NK-92 treated with Interleukin-12 subunit alpha and Interleukin-12 subunit beta, amount 100 ng/mL, for 24 hours (cell line): ENCODE data around the gene RFX4.

Experiments used
- DNase-seq: peaks from one replicate; lab custom pipeline; 2025; lab: John Stamatoyannopoulos, UW

Gene RFX4

DNA sequence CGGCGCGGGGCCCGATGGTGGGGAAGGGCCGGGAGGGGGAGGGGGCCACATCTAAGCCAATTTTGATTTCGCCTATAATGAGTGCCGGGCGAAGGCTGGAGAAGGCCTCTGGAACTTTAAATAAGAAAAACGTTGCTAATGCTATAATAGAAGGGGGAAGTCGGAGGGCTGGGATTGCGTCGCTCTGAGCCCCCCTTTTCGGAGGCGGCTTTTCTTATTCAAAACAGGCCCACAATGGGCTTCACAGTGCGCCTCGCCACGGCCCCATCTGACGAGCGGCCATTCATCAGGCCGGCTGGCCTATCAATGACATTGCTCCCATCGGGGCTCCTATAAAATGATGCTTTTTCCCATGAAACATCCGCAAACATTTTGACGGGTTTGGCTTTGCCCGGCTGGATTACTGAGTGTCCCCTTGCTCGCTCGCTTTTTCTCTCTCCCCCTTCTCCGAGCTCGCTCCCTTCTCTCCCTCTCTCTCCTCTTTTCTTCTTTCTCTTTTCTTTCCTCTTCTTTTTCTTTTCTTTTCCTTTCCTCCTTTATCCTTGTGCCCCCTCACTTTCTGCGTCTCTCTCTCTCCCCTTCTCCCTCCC is at the start of gene RFX4:
Gene RFX4 (plus strand): TSS at position 364 of the 590 bp plus-strand sequence. CDS start 317 bp downstream, outside the sequence.
- DNase-seq, result no peak

DNA sequence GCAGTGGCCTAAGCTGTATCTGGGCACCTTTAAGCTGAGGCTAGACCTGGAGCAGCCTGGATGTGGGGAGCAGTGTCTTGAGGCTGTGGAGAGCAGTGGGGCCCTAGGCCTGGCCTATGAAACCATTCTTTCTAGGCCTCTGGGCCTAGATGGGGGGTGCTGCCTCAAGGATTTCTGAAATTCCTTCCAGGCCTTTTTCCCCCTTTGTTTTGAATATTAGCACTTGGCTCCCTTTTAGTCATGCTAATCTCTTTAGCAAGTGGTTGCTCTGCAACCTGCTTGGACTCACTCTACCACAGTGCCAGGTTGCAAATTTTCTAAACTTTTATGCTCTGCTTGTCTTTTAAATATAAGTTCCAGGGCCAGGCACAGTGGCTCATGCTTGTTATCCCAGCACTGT is 41.6 kb upstream of the RFX4 start:
- no peak for DNase-seq

DNA sequence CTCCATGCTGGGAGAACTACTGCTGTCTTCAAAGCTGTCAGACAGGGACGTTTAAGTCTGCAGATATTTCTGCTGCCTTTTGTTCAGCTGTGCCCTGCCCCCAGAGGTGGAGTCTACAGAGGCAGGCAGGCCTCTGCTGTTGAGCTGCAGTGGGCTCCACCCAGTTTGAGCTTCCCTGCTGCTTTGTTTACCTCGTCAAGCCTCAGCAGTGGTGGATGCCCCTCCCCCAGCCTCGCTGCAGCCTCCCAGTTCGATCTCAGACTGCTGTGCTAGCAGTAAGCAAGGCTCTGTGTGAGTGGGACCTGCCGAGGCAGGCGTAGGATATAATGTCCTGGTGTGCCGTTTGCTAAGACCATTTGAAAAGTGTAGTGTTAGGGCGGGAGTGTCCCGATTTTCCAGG is 31.4 kb upstream of the RFX4 start:
- no peak for DNase-seq

DNA sequence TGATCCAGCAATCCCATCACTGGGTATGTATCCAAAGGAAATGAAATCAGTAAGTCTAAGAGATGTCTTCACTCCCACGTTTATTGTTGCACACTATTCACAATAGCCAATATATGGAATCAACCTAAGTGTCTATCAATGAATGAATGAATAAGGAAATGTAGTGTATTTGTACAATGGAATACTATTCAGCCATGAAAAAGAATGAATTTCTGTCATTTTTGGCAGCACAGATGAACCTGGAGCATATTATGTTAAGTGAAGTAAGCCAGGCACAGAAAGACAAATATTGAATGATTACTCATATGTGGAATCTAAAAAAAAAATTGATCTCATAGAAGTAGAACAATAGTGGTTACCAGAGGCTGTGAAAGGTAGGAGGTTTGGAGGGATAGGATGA is 30.6 kb upstream of the RFX4 start:
- no peak for DNase-seq

DNA sequence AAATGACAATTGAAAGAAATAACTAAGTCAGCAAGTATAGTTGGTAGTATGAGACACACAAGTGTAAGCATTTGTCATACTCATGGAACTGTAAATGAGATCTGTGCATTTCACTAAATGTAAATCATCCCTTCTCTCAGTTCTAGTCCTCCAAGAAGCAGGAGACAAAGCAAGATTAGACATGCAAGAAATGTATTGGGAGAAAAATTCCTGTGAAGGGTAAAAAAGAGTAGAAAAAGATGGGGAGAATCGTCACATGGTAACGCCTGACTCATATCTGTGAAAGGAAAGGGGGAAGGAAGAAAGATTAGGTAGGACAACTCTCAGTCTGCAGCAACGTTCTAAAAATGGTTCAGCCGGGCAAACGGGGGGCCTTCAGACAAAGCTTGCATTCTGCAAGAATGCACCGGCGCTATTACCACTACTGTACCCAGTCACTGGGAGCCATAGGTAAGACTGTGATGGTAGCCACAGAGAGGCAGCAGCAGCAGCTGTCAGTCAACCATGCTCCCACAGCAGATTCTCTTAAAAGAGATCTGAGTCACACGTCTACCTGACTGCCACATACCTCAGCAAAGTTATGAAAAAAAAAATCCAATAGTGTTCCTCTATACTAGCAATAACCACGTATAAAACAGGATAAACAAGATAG is 18.0 kb upstream of the RFX4 start:
- DNase-seq, result no peak

DNA sequence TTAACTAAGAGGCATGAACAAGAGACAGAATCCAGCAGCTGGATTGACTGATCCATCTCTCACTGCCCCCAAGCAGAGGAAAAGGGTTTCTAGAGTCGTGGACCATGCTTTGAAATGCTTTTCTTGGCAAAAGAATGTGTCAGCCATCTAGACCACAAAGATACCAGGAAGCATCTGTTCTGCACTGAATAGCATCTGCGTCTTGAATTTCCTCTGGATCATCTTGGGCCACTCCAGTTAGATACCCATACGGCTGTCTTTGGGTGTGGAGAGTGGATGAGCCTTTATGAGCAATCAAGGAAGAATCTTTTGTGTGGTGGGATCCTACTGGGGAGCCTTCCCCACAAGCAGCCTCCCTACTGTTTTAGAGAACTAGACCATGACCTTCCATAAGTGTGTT is 16.0 kb upstream of the RFX4 start:
- DNase-seq, result no peak

DNA sequence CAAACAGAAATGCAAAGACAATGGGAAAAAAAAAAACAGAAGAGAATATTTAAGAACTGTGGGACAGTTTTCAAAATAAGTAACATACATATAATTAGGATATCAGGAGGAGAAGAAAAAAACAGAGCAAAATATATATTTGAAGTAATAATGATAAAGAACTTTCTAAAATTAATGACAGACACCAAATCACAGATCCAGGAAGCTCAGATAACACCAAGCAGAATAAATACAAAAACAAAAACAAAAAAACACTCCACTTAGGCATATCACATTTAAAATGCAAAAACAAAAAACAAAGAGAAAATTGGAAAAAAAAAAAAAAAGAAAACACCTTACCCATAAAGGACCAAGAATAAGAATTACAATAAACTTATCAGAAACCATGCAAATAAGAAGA is 9.6 kb upstream of the RFX4 start:
- DNase-seq, result no peak

DNA sequence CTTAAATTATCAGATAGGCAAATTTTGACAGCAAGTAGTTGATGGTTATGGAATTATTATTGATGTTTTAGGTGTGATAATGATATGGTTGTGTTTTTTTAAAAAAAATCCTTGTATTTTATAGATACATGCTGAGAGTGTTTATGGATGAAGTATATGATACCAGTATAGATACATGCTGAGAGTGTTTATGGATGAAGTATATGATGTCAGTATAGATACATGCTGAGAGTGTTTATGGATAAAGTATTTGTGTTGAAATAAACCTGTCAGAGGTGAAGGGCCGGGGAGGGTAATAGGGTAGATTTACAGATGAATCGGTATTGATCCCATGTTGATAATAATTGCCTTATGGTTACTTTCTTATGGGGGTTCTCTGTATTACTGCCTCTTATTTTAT is 6.0 kb upstream of the RFX4 start:
- DNase-seq, result no peak

DNA sequence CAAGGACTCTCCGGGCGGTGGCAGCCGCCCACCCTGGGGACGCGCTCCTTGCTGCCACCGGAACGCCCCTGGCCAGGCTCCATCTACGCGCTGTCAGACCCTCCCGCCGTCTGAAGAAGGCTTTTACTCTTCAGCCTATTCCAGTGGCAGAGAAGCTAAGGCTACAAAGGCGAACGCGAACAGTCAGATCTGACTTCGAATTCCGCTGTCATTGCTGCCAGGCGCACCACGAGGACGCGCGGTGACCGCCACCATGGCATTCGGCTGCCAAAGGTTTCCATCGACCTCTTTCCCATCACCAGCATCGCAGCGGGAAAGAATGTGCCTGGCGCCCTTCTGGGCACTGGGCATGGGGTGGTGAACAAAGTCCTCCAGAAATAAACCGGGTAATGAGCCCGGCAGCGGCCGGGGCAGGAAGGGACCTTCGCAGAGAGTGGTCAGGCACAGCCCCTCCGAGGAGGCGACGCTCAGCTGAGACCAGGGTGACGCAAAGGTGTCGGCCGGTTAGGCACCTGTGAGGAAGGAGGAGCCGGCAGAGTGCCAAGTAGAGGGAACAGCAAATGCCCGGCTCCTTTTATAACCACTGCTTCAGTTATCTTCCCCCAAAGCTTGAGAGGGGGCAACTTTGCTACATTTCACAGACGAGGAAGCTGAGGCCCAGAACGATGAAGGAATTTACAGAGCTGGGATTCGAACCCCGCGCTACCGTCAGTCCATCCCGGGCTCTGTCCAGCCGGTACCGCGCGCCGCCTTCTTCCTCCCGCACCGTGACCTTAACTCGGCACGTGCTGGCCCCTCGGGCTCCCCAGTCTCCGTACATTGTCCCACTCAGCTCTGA is 1.9 kb upstream of the RFX4 start:
- DNase-seq, result no peak

DNA sequence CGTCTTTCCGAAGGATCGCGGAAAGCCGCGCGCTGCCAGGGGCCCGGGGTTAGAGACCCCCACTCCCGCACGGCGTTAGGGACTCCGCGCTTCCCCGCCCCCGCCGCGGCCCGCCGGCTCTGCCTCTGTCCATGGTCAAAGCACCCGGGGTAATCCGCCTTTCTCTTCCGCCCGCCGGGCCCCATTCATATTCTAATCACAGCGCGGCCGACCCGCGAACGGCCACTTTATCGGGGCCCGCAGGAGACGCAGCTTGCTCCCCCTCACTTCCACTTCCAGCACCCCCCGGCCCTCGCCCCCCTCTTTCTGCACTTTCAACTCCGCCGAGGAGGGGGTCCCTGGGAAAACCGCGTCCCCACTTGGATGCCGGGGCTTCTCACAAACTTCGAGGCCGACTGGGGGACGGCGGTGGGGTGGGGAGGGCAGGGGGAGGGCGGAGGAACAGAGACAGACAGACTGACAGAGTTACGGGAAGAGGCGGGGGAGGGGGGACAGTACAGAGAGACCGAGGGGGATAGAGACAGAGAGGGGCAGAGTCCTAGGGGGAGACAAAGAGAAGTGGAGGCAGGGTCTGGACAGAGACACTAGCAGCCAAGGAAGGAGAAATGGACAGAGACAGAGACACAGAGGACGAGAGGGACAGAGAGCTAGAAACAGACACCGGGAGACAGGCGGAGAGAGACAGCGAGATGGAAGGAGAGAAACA is 1.1 kb upstream of the RFX4 start:
- no peak for DNase-seq

DNA sequence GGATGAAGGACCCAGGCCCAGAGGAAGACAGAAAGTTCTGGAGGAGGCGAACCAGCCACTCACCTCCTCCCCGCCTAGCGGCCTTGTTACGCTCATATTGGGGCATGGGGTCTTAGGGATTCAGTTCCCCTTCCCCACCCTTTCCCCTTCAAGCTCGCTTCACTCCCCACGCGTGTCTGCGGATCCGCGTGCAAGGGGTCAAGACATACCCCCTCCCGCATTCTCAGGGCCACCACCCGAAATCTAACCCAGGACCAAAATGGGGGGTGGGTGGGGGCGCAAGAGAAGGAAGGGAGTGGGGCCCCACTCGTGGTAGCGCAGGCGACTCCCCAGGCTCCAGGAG is 584 bp upstream of the RFX4 start:
- no peak for DNase-seq

DNA sequence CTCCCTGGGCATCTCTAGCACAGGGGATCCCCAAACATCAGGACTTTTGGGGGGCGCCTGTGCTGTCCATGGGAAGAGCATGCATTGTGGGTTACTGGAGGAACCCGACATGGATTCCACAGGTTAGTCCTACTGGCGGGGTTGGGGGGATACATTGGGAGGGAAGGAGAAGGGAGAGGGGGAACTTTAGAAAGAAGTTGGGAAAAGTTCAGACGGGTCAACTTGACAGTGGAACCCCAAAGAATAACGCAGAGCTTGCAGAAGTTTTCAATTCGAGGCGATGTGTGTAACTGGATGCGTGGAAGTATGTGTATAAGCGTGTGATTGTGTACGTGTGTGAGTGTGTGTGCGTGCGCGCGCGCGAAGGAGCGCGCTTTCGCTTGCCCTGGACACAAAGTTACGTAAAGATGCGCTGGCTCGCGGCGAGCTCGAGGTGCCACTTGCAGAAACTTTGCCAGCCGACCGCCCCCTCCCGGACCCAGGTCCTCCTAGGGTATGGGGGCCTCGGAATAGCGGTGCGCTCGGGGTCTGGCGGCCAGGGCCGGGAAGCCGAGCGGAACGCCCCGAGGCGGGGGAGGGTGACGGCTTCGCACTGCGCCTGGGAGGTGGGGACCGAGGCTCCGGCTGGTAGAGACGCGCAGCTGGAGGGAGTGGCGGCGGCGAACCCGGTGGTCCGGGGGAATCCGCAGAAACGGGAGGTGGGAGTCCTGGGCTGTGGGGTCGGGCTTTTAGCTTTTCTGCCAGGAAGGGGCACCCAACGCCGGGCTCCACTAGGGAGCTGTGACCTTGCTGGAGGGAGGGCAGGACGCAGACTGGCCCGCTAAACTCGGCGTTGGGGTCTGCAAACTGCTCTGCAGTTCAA is 669 bp downstream of the RFX4 start:
- no peak for DNase-seq

DNA sequence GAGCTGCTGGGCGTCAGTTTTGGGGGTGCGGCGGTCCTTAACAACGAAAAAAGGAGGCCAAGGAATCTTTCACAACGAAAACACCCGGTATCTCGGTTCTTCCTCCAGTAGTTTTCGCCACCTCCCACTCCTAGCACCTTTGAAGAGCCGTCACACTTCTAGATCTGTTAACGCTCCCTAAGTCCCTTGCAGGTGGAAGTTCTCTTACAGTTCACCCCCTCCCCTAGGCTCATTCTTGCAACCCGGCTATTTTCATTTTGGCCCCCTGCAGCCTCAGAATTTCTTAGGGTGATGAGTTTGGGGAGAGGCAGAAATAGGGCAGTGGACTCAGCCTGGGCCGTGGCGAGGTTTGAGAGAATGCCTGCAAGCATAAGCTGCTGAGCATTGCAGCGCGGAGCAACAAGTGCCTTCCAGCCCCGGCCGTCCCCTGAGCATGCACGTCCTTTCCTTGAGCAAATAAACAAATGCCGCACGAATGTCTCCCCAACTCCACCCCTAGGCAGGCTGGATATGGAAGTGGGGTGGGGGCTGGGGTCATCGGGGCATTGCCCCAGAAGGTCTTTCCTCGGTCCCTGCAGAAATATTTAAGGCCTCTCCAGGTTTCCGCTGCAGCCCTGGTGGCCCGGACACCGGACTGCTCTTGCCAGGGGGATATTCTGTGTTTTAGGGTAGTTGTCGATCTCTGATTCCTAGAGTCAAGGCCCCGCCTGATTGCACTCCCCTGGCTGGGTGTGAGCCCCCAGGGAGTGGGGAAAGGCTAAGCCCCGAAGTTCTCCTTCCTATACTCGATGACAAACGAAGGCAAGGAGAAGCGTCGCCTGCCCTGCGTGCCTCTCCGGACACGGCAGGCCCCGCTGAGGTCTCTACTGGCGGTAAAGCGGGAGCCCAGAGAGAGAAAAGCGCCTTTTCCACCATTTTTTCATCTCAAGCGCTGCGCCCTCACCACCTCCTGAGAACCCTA is 1.6 kb downstream of the RFX4 start:
- no peak for DNase-seq

DNA sequence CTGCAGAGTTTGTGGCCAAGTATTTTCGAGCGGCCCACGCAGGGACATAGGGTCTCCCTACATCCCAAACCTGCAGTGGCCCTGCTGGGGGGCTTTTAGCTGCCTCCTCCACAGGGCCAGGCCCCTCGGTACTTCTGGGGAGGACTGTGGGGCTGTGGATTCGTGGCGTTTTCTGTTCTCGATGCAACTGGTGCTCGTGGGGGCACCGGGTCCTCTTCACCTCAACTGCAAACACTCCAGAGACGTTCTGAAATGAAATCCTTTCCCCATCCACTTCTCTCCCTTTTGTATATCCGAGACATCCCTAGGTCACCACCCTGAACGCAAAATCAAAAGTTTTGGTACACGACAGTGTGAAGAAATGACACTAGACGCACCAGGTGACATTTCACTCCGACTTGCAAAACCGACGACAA is 2.3 kb downstream of the RFX4 start:
- DNase-seq, result no peak

DNA sequence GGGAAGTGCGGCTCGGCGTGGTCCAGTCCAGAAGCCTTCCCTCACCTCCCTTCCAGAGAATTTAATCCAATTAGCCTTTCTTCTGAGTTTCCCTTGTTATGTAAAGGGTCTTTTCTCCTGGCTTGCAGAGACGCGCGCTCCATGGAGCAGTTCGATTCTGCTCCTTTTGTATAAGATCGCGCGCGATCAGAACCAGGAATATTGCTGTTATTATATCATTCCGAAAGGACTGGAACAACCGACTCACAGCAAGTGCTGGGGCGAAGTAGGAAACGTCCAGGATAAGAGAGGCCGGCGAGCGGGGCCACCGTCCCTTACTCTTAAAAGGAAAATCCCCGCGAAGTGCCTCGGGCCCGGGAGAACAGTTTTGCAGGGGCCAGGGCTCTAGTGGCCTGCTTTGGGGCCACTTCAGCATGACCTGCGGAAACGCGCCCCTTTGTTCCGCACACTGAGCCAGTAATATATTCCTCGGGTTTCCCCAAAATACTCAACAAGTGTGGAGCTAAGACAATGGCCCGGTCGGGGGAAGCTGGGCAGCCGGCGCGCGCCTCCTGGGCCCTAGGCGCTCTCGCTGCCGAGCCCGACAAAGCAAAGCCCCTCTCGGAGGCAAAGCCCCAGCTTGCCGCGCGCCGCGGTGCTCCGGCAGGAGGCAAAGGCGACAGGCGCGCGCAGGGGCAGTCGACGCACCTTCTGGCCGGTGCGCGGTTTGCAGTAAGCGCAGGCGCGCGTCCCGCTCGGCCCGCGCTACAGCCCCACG is 2.9 kb downstream of the RFX4 start:
- no peak for DNase-seq

DNA sequence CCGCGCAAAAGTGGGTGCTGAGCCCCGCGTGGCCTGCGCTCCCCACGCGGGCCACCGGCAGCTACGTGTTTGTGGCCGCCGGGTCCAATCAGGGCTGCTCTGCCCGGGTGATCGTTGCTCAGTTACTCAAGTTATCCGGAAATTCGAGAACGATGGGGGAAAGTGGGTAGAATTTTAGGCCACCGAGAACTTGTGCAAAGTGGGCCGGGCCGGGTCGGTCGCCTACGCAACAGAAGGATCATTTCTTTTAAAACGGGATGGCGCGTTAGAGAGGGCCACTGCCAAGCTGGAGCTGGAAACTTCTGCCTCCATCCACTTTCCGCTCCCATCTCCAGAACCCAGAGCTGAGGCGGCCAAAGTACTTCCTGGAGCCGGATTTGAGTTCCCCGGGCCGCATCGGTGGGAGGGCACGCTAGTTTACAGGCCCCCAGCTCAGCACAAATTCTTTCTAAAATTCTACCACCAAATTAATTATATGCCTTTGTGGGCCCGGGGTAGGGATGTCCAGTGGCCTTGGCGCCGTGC is 3.5 kb downstream of the RFX4 start:
- DNase-seq, result no peak

DNA sequence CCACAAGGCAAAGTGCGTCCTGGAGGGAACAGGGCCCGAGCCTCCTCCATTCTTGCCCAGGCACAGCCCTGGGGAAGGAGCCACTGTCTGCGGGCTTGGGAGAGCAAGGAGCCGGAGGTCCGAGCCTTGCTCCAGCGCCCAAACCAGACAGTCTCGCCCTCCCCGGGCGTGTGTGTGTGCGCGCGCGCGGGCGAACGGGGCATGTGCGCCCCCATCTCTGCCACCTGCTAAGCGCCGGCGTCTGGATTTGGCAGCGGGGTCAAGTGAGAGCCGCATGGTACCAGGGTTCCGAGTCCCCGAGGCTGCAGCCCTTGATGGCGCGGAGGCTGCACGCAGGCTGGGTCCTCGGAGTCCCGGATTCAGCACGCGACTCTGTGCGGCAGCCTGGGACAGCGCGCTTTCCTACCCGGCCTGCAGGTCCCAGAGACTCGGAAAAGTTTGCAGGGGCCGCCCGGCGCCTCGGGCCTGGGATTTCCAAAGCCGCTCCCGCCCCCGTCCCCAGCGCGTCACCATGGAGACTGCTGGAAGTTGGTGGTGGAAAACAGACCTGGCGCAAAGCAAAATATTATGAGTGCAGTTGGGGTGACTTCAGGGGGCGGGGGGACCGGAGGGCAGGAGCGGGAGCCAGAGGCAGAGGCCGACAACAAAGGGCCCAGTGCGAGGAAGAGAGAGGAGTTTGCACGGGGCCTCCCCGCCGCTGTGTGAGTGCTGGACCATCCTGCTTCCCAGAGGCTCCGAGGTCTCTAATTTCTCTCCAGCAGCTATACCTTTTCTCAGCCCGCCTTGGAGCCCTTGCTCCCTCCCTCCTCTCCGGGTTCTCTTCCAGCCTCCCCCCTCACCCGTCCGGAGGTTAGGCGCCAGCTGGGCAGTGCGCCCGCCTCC is 4.2 kb downstream of the RFX4 start:
- no peak for DNase-seq

DNA sequence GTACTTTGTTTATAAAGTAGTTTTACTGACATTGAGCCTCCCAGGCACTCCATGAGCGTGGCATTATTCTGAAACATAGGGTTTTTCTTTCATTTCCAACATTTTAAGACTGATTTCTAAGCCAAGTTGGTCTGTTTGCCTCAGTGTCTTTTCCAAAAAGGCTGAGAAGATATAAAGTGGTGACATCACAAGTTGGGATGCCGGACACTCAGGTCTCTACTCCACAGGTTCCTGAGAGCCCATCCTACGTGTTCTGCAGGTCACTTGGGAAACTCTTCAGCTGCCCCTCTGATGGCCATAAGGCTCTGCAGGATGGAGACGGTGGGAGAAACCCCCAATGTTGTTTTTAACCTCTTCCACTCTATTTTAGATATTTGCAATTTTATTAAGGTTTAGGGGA is 6.0 kb downstream of the RFX4 start:
- no peak for DNase-seq

DNA sequence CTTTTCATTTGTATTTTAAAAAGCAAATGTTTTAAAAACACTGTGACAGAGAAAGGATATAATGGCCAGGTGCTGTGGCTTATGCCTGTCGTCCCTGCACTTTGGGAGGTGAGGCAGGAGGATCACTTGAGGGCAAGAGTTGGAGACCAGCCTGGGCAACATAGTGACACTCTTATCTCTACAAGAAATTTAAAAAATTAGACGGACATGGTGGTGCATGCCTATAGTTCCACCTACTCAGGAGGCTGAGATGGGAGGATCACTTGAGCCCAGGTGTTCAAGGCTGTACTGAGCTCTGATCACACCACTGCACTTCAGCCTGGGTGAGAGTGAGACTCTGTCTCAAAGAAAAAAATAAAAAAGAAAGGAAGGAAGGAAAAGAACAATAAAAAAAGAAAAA is 7.8 kb downstream of the RFX4 start:
- DNase-seq, result no peak
